ENCODE results near the gene FBN1. TPM values are rescaled to one million over a fixed set of nuclear protein-coding genes. Genes with fewer than 3 reads are reported as not detected.

FBN1 gene
- total and polyA plus RNA-seq, 2 experiments from 2014 or later: 1.9 to 3.8 TPM

- DNase-seq (ENCODE audit: low spot score): no peak
- Mint-ChIP-seq H3K4me1 (no peaks in the 10 kb centered on the region), H3K27me3 (ENCODE audit: insufficient read depth, low read depth, poor library complexity) (peaks cover 3% of the 10 kb centered on the region), H3K36me3 (ENCODE audit: low read depth) (no peaks in the 10 kb centered on the region), H3K27ac (no peak overlapping the region), H3K9me3 (no peaks in the 10 kb centered on the region), H3K4me3 (no peak overlapping the region)
- no peaks in the 10 kb centered on the region for H3K4me1 ChIP-seq (ENCODE audit: insufficient read depth)
- no peaks in the 10 kb centered on the region for H3K27me3 ChIP-seq (ENCODE audit: insufficient read depth)
- no peak overlapping the region for H3K4me2 ChIP-seq
- no peaks in the 10 kb centered on the region for H3K79me2 ChIP-seq (replicated peaks; ENCODE audit: insufficient read depth)
- H3K36me3 ChIP-seq (ENCODE audit: insufficient read depth): no peaks in the 10 kb centered on the region
- H3K27ac ChIP-seq (ENCODE audit: low read depth): no peak overlapping the region
- no peak for ATAC-seq
- H4K20me1 ChIP-seq (replicated peaks; ENCODE audit: insufficient read depth): no peaks in the 10 kb centered on the region
- H2AFZ ChIP-seq: peak overlapping the region; percentile 74; the same call in 1 of the 2 replicates
- H3K9me2 ChIP-seq (ENCODE audit: insufficient read depth): peaks cover 4% of the 10 kb centered on the region; the same call in 1 of the 2 replicates
- H3K4me3 ChIP-seq: no peak overlapping the region
- no peaks in the 10 kb centered on the region for H3F3A ChIP-seq (replicated peaks; ENCODE audit: low read depth)
- TF ChIP-seq, protein P1, sequence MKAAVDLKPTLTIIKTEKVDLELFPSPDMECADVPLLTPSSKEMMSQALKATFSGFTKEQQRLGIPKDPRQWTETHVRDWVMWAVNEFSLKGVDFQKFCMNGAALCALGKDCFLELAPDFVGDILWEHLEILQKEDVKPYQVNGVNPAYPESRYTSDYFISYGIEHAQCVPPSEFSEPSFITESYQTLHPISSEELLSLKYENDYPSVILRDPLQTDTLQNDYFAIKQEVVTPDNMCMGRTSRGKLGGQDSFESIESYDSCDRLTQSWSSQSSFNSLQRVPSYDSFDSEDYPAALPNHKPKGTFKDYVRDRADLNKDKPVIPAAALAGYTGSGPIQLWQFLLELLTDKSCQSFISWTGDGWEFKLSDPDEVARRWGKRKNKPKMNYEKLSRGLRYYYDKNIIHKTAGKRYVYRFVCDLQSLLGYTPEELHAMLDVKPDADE (IDR thresholded peaks at IDR 0.05): no peak
- TF ChIP-seq ZNF114 (CRISPR knock-in tag; IDR thresholded peaks at IDR 0.05) (no peak), NANOG (IDR thresholded peaks at IDR 0.05; ENCODE audit: borderline replicate concordance) (no peak), CREB1 (CRISPR knock-in tag; IDR thresholded peaks at IDR 0.05; ENCODE audit: low read depth) (no peak), EZH2phosphoT487 (IDR thresholded peaks at IDR 0.05; ENCODE audit: unreplicated experiment) (no peak), ZNF331 (CRISPR knock-in tag; IDR thresholded peaks at IDR 0.05; ENCODE audit: low read depth) (no peak)
Observed at GRCh38 chr15:48402427-48403177, 242.9 kb downstream of the FBN1 start.

DNA sequence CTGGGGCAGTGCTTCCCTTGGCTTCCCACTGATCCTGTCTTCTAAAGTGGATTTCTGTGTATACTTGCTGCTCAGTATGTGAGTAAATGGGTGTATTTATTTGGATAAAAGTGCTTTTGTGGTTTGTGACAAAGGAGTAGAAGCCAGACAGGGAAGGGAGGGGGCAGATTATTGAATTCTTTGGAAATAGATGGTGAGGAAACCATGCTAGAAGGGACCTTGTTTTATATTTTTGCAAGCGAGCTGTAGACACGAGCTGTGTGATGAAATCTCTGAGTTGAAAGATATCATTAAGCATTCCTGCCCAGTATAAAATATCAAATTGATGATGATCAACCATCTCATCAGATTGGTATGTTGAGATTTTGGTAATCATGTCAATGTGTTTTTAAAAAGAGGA lies 245.4 kb downstream of the FBN1 start:
- peak overlapping the region; percentile 33; the same call in 1 of the 2 replicates for H3K27ac Mint-ChIP-seq
- DNase-seq (ENCODE audit: low spot score): no peak
- no peak overlapping the region for H3K4me2 ChIP-seq
- no peak for TF ChIP-seq ZNF114 (CRISPR knock-in tag; IDR thresholded peaks at IDR 0.05)
- TF ChIP-seq ZNF462 (CRISPR knock-in tag; IDR thresholded peaks at IDR 0.05): no peak
- no peak for TF ChIP-seq STAT1 (IDR thresholded peaks at IDR 0.05; ENCODE audit: unreplicated experiment)
- TF ChIP-seq ZNF331 (CRISPR knock-in tag; IDR thresholded peaks at IDR 0.05; ENCODE audit: low read depth): no peak
- TF ChIP-seq, protein P1 (IDR thresholded peaks at IDR 0.05): no peak
- TF ChIP-seq JUNB (IDR thresholded peaks at IDR 0.05; ENCODE audit: unreplicated experiment): no peak
- no peak for TF ChIP-seq EZH2 (IDR thresholded peaks at IDR 0.05; ENCODE audit: low read depth, unreplicated experiment)
- TF ChIP-seq CREB1 (CRISPR knock-in tag; IDR thresholded peaks at IDR 0.05; ENCODE audit: low read depth): no peak

More for the DNA sequence above, 245.4 kb downstream of the FBN1 start:
- Histone ChIP-seq H3K4me3 (no peak overlapping the region), H3K27ac (ENCODE audit: low read depth) (no peak overlapping the region), H4K20me1 (replicated peaks; ENCODE audit: insufficient read depth) (no peaks in the 10 kb centered on the region), H2AFZ (no peak overlapping the region), H3K4me1 (ENCODE audit: insufficient read depth) (no peaks in the 10 kb centered on the region), H3K79me2 (replicated peaks; ENCODE audit: insufficient read depth) (no peaks in the 10 kb centered on the region), H3K9me2 (ENCODE audit: insufficient read depth) (no peaks in the 10 kb centered on the region), H3F3A (replicated peaks; ENCODE audit: low read depth) (no peaks in the 10 kb centered on the region), H3K27me3 (ENCODE audit: insufficient read depth) (no peaks in the 10 kb centered on the region), H3K36me3 (ENCODE audit: insufficient read depth) (no peaks in the 10 kb centered on the region)
- H3K9me3 Mint-ChIP-seq: no peaks in the 10 kb centered on the region
- H3K4me1 Mint-ChIP-seq: no peaks in the 10 kb centered on the region
- peaks cover 2% of the 10 kb centered on the region for H3K27me3 Mint-ChIP-seq (ENCODE audit: insufficient read depth, low read depth, poor library complexity)
- H3K36me3 Mint-ChIP-seq (ENCODE audit: low read depth): no peaks in the 10 kb centered on the region
- no peak for ATAC-seq
- no peak overlapping the region for H3K4me3 Mint-ChIP-seq
